ENCODE measurements around the gene CDH26. TPM values are rescaled to one million over a fixed set of nuclear protein-coding genes. Genes with fewer than 3 reads are reported as not detected.

Gene CDH26
- total RNA-seq, 1 experiment from 2014 or later: 1.0 TPM

DNA sequence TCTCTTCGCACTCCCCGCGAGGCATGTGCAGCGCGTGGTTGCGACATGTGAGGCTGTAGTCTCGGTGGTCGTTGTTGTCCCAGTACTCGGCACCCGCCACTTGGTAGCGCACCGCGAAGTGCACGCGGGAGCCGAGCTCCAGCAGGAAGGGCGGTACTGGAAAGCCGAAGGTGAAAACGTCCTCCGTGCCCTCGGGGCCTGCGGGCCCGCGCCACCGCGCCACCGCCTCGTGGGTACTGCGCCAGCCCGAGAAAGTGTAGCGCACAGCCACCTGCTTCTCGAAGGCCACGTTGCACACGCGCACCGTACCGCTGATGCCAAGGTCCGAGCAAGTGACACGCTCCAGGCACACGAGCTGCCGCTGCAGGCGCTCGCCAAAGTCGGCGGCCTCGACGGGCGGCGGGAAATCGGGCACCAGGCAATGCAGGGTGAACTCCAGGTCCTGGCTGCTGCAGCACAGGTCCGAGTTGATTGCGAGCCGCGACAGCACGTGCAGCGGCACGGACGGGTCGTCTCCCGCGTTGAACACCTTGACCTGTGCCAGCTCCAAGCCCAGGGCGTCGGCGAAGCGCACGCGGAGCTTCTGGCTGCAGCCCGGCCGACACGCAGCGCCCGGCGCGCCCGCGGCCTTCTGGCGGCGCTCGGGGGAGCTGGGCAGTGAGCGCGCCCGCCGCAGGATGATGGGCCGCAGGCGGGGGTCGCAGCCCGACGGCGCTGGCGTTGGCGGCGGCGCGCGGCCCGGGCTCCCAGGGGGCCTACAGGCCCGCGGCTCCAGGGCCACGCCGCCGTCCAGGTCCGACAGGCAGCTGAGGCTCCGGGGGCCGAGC, 19.0 kb upstream of the CDH26 start (continued):
- TF ChIP-seq, protein P1, sequence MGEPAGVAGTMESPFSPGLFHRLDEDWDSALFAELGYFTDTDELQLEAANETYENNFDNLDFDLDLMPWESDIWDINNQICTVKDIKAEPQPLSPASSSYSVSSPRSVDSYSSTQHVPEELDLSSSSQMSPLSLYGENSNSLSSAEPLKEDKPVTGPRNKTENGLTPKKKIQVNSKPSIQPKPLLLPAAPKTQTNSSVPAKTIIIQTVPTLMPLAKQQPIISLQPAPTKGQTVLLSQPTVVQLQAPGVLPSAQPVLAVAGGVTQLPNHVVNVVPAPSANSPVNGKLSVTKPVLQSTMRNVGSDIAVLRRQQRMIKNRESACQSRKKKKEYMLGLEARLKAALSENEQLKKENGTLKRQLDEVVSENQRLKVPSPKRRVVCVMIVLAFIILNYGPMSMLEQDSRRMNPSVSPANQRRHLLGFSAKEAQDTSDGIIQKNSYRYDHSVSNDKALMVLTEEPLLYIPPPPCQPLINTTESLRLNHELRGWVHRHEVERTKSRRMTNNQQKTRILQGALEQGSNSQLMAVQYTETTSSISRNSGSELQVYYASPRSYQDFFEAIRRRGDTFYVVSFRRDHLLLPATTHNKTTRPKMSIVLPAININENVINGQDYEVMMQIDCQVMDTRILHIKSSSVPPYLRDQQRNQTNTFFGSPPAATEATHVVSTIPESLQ (CRISPR knock-in tag; IDR thresholded peaks at IDR 0.05): 0 out of 2 replicates have a peak, but pooled peaks have one; percentile 29
- TF ChIP-seq FOXK1 (CRISPR knock-in tag; IDR thresholded peaks at IDR 0.05): peak; percentile 84
- peak; percentile 50; the same call in 1 of the 2 replicates for TF ChIP-seq NR1H2 (CRISPR knock-in tag; IDR thresholded peaks at IDR 0.05)
- TF ChIP-seq ZNF416 (CRISPR knock-in tag; IDR thresholded peaks at IDR 0.05): no peak
- no peak for TF ChIP-seq JAZF1 (CRISPR knock-in tag; IDR thresholded peaks at IDR 0.05)
- TF ChIP-seq, protein P2, sequence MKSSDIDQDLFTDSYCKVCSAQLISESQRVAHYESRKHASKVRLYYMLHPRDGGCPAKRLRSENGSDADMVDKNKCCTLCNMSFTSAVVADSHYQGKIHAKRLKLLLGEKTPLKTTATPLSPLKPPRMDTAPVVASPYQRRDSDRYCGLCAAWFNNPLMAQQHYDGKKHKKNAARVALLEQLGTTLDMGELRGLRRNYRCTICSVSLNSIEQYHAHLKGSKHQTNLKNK (CRISPR knock-in tag; IDR thresholded peaks at IDR 0.05): no peak
- TF ChIP-seq, protein P3, sequence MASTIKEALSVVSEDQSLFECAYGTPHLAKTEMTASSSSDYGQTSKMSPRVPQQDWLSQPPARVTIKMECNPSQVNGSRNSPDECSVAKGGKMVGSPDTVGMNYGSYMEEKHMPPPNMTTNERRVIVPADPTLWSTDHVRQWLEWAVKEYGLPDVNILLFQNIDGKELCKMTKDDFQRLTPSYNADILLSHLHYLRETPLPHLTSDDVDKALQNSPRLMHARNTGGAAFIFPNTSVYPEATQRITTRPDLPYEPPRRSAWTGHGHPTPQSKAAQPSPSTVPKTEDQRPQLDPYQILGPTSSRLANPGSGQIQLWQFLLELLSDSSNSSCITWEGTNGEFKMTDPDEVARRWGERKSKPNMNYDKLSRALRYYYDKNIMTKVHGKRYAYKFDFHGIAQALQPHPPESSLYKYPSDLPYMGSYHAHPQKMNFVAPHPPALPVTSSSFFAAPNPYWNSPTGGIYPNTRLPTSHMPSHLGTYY (CRISPR knock-in tag; IDR thresholded peaks at IDR 0.05): no peak
- peak; percentile 83; the same call in 1 of the 2 replicates for TF ChIP-seq JUN (CRISPR knock-in tag; IDR thresholded peaks at IDR 0.05)
- no peak; the same call in 1 of the 2 replicates for TF ChIP-seq IRF2 (CRISPR knock-in tag; IDR thresholded peaks at IDR 0.05; ENCODE audit: borderline replicate concordance, low read depth)
- peak; percentile 93; the same call in 1 of the 2 replicates for TF ChIP-seq TP53 (CRISPR knock-in tag; IDR thresholded peaks at IDR 0.05)
- TF ChIP-seq, protein P4, sequence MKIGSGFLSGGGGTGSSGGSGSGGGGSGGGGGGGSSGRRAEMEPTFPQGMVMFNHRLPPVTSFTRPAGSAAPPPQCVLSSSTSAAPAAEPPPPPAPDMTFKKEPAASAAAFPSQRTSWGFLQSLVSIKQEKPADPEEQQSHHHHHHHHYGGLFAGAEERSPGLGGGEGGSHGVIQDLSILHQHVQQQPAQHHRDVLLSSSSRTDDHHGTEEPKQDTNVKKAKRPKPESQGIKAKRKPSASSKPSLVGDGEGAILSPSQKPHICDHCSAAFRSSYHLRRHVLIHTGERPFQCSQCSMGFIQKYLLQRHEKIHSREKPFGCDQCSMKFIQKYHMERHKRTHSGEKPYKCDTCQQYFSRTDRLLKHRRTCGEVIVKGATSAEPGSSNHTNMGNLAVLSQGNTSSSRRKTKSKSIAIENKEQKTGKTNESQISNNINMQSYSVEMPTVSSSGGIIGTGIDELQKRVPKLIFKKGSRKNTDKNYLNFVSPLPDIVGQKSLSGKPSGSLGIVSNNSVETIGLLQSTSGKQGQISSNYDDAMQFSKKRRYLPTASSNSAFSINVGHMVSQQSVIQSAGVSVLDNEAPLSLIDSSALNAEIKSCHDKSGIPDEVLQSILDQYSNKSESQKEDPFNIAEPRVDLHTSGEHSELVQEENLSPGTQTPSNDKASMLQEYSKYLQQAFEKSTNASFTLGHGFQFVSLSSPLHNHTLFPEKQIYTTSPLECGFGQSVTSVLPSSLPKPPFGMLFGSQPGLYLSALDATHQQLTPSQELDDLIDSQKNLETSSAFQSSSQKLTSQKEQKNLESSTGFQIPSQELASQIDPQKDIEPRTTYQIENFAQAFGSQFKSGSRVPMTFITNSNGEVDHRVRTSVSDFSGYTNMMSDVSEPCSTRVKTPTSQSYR (CRISPR knock-in tag; IDR thresholded peaks at IDR 0.05): peak; percentile 79
- peak; percentile 52; the same call in 1 of the 2 replicates for TF ChIP-seq RELA (CRISPR knock-in tag; IDR thresholded peaks at IDR 0.05; ENCODE audit: borderline replicate concordance)
- no peak for TF ChIP-seq NR2C2 (CRISPR knock-in tag; IDR thresholded peaks at IDR 0.05)
- TF ChIP-seq, protein P5, sequence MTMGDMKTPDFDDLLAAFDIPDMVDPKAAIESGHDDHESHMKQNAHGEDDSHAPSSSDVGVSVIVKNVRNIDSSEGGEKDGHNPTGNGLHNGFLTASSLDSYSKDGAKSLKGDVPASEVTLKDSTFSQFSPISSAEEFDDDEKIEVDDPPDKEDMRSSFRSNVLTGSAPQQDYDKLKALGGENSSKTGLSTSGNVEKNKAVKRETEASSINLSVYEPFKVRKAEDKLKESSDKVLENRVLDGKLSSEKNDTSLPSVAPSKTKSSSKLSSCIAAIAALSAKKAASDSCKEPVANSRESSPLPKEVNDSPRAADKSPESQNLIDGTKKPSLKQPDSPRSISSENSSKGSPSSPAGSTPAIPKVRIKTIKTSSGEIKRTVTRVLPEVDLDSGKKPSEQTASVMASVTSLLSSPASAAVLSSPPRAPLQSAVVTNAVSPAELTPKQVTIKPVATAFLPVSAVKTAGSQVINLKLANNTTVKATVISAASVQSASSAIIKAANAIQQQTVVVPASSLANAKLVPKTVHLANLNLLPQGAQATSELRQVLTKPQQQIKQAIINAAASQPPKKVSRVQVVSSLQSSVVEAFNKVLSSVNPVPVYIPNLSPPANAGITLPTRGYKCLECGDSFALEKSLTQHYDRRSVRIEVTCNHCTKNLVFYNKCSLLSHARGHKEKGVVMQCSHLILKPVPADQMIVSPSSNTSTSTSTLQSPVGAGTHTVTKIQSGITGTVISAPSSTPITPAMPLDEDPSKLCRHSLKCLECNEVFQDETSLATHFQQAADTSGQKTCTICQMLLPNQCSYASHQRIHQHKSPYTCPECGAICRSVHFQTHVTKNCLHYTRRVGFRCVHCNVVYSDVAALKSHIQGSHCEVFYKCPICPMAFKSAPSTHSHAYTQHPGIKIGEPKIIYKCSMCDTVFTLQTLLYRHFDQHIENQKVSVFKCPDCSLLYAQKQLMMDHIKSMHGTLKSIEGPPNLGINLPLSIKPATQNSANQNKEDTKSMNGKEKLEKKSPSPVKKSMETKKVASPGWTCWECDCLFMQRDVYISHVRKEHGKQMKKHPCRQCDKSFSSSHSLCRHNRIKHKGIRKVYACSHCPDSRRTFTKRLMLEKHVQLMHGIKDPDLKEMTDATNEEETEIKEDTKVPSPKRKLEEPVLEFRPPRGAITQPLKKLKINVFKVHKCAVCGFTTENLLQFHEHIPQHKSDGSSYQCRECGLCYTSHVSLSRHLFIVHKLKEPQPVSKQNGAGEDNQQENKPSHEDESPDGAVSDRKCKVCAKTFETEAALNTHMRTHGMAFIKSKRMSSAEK (CRISPR knock-in tag; IDR thresholded peaks at IDR 0.05; ENCODE audit: borderline replicate concordance): no peak
- TF ChIP-seq, protein P6, sequence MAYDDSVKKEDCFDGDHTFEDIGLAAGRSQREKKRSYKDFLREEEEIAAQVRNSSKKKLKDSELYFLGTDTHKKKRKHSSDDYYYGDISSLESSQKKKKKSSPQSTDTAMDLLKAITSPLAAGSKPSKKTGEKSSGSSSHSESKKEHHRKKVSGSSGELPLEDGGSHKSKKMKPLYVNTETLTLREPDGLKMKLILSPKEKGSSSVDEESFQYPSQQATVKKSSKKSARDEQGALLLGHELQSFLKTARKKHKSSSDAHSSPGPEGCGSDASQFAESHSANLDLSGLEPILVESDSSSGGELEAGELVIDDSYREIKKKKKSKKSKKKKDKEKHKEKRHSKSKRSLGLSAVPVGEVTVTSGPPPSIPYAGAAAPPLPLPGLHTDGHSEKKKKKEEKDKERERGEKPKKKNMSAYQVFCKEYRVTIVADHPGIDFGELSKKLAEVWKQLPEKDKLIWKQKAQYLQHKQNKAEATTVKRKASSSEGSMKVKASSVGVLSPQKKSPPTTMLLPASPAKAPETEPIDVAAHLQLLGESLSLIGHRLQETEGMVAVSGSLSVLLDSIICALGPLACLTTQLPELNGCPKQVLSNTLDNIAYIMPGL (CRISPR knock-in tag; IDR thresholded peaks at IDR 0.05): no peak; the same call in 1 of the 2 replicates
- no peak for TF ChIP-seq GRHL2 (CRISPR knock-in tag; IDR thresholded peaks at IDR 0.05; ENCODE audit: insufficient replicate concordance, severe bottlenecking)
- TF ChIP-seq, protein P7, sequence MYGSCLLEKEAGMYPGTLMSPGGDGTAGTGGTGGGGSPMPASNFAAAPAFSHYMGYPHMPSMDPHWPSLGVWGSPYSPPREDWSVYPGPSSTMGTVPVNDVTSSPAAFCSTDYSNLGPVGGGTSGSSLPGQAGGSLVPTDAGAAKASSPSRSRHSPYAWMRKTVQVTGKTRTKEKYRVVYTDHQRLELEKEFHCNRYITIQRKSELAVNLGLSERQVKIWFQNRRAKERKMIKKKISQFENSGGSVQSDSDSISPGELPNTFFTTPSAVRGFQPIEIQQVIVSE (CRISPR knock-in tag; IDR thresholded peaks at IDR 0.05; ENCODE audit: borderline replicate concordance): no peak
- TF ChIP-seq, protein P8, sequence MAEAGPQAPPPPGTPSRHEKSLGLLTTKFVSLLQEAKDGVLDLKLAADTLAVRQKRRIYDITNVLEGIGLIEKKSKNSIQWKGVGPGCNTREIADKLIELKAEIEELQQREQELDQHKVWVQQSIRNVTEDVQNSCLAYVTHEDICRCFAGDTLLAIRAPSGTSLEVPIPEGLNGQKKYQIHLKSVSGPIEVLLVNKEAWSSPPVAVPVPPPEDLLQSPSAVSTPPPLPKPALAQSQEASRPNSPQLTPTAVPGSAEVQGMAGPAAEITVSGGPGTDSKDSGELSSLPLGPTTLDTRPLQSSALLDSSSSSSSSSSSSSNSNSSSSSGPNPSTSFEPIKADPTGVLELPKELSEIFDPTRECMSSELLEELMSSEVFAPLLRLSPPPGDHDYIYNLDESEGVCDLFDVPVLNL (CRISPR knock-in tag; IDR thresholded peaks at IDR 0.05; ENCODE audit: borderline replicate concordance, low read depth): peak; percentile 71
- TF ChIP-seq ZNF219 (CRISPR knock-in tag; IDR thresholded peaks at IDR 0.05; ENCODE audit: borderline replicate concordance): peak; percentile 88; the same call in 1 of the 2 replicates
- TF ChIP-seq, protein P9, sequence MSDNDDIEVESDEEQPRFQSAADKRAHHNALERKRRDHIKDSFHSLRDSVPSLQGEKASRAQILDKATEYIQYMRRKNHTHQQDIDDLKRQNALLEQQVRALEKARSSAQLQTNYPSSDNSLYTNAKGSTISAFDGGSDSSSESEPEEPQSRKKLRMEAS (CRISPR knock-in tag; IDR thresholded peaks at IDR 0.05): peak; percentile 98
- TF ChIP-seq, protein P10, sequence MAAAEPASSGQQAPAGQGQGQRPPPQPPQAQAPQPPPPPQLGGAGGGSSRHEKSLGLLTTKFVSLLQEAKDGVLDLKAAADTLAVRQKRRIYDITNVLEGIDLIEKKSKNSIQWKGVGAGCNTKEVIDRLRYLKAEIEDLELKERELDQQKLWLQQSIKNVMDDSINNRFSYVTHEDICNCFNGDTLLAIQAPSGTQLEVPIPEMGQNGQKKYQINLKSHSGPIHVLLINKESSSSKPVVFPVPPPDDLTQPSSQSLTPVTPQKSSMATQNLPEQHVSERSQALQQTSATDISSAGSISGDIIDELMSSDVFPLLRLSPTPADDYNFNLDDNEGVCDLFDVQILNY (CRISPR knock-in tag; IDR thresholded peaks at IDR 0.05): peak; percentile 64; the same call in 1 of the 2 replicates

Data from WTC11 (cell line).